H4 (cell line): Measurements from ENCODE around the gene MRPL27. TPM values are rescaled to one million over a fixed set of nuclear protein-coding genes. Genes with fewer than 3 reads are reported as not detected.

Source experiments
- DNase-seq: peaks from one replicate; pipeline ENCODE4 v3.0.0-alpha.2; 2015; ENCODE audit warnings: low spot score
- total RNA-seq: library from RNA; depleted of rRNA; stranded (reverse); fragments of >200 nt; shearing (Covaris generic); gene quantifications from 2 replicates; pipeline ENCODE4 v1.2.3, GENCODE V29; 2014; rRNA removed

The MRPL27 gene
- total RNA-seq, 1 experiment from 2014 or later: 179 TPM

- DNase-seq: no peak
These were observed 54.3 kb downstream of the MRPL27 start for GRCh38 chr17:50318501-50319285.

Other genes starting within 250 kb of the MRPL27 start
- 0.70 and 1.2 TPM in 2 replicates for gene SAMD14, start 243.0 kb downstream of the MRPL27 start, total RNA-seq
- gene PPP1R9B, start 222.5 kb downstream of the MRPL27 start, total RNA-seq: 16.3 and 18.5 TPM in 2 replicates
- 0.45 TPM in 1 of 2 replicates, not detected in the other for gene SGCA, start 207.2 kb downstream of the MRPL27 start, total RNA-seq
- gene COL1A1, start 171.6 kb downstream of the MRPL27 start, total RNA-seq: 11.1 and 25.7 TPM in 2 replicates
- 5.6 and 7.4 TPM in 2 replicates for gene TMEM92, start 98.7 kb downstream of the MRPL27 start, total RNA-seq
- 21.0 and 22.3 TPM in 2 replicates for gene XYLT2, start 27.1 kb downstream of the MRPL27 start, total RNA-seq
- 9.4 and 11.9 TPM in 2 replicates for gene EME1, start within 50 bp of the MRPL27 start, total RNA-seq
- gene LRRC59, start 24.3 kb upstream of the MRPL27 start, total RNA-seq: 201 and 234 TPM in 2 replicates
- 26.5 and 47.2 TPM in 2 replicates for gene ACSF2, start 53.0 kb upstream of the MRPL27 start, total RNA-seq
- not detected in 2 replicates for gene CHAD, start 95.7 kb upstream of the MRPL27 start, total RNA-seq
- 18.7 and 19.3 TPM in 2 replicates for gene RSAD1, start 105.7 kb upstream of the MRPL27 start, total RNA-seq
- gene MYCBPAP, start 135.3 kb upstream of the MRPL27 start, total RNA-seq: not detected in 2 replicates
- not detected in 2 replicates for gene EPN3, start 159.6 kb upstream of the MRPL27 start, total RNA-seq
- 88.7 and 104 TPM in 2 replicates for gene SPATA20, start 174.0 kb upstream of the MRPL27 start, total RNA-seq
- gene CACNA1G, start 187.5 kb upstream of the MRPL27 start, total RNA-seq: 0.97 and 1.7 TPM in 2 replicates